NCI-H2107 treated with DMSO at 0.1 percent for 48 hours (cell line): ENCODE measurements around the gene SLC29A3.
A peak's percentile ranks its signal among the peaks of the same experiment; 100 is the strongest.

Experiments used
- DNase-seq: peaks from one replicate; lab custom pipeline; 2025; ENCODE audit not compliant: unreplicated experiment; lab: John Stamatoyannopoulos, UW

Gene SLC29A3

GRCh38 chr10:71299071-71299785 lies 19.8 kb upstream of the SLC29A3 start:
- DNase-seq: no peak

GRCh38 chr10:71300555-71301370 lies 18.3 kb upstream of the SLC29A3 start:
- no peak for DNase-seq

GRCh38 chr10:71301371-71301916 lies 17.6 kb upstream of the SLC29A3 start:
- no peak for DNase-seq

- no peak for DNase-seq
Observed at GRCh38 chr10:71302451-71302850, 16.6 kb upstream of the SLC29A3 start.

- DNase-seq: peak; percentile 4
Observed at GRCh38 chr10:71302874-71303568, 16.0 kb upstream of the SLC29A3 start.

- no peak for DNase-seq
Observed at GRCh38 chr10:71303569-71303907, 15.5 kb upstream of the SLC29A3 start.

- DNase-seq: no peak
Observed at GRCh38 chr10:71304914-71305313, 14.1 kb upstream of the SLC29A3 start.

GRCh38 chr10:71306979-71307378 lies 12.1 kb upstream of the SLC29A3 start:
- no peak for DNase-seq

- DNase-seq: no peak
Observed at GRCh38 chr10:71307469-71308085, 11.5 kb upstream of the SLC29A3 start.

GRCh38 chr10:71308244-71308643 lies 10.8 kb upstream of the SLC29A3 start:
- DNase-seq: no peak

- DNase-seq: no peak
Observed at GRCh38 chr10:71308985-71309384, 10.1 kb upstream of the SLC29A3 start.

- DNase-seq: no peak
Observed at GRCh38 chr10:71309919-71310318, 9.1 kb upstream of the SLC29A3 start.

- no peak for DNase-seq
Observed at GRCh38 chr10:71312220-71312619, 6.8 kb upstream of the SLC29A3 start.

GRCh38 chr10:71312811-71313789 lies 6.0 kb upstream of the SLC29A3 start:
- DNase-seq: no peak

GRCh38 chr10:71314028-71314693 lies 4.9 kb upstream of the SLC29A3 start:
- no peak for DNase-seq

- no peak for DNase-seq
Observed at GRCh38 chr10:71314694-71315225, 4.3 kb upstream of the SLC29A3 start.

- no peak for DNase-seq
Observed at GRCh38 chr10:71316056-71316785, 2.8 kb upstream of the SLC29A3 start.

GRCh38 chr10:71316786-71317160 lies 2.3 kb upstream of the SLC29A3 start:
- no peak for DNase-seq

- DNase-seq: no peak
Observed at GRCh38 chr10:71317739-71318138, 1.3 kb upstream of the SLC29A3 start.
